Neural cell (in vitro differentiated cells): ENCODE measurements around the gene TENM3. TPM values are rescaled to one million over a fixed set of nuclear protein-coding genes. Genes with fewer than 3 reads are reported as not detected.

ENCODE experiments used
- H2AFZ ChIP-seq: fragments of 200-600, 300-800 bp; sonication (generic), shearing (Covaris generic); 2 replicates; pipeline ENCODE4 v1.6.0; 2014; ENCODE audit warnings: low read depth, mild to moderate bottlenecking, antibody characterized with exemption, low read length, moderate library complexity
- H3F3A ChIP-seq: fragments of 200-600 bp; shearing (Covaris generic); 2 replicates; pipeline ENCODE4 v1.6.1; 2016; ENCODE audit warnings: mild to moderate bottlenecking, moderate library complexity, mixed read lengths, antibody characterized with exemption, low read length; ENCODE audit not compliant: insufficient read depth, poor library complexity, severe bottlenecking
- H3K27ac ChIP-seq: fragments of 200-600, 300-800 bp; sonication (generic), shearing (Covaris generic); 2 replicates; pipeline ENCODE4 v1.5.1; 2014; ENCODE audit warnings: mild to moderate bottlenecking, low read length, moderate library complexity
- H3K27me3 ChIP-seq: fragments of 300-800, 200-600 bp; sonication (generic), shearing (Covaris generic); 2 replicates; pipeline ENCODE4 v1.6.0; 2014; ENCODE audit warnings: mild to moderate bottlenecking, low read depth, low read length, moderate library complexity; ENCODE audit not compliant: insufficient read depth
- H3K36me3 ChIP-seq: fragments of 300-800, 200-600 bp; sonication (generic), shearing (Covaris generic); 2 replicates; pipeline ENCODE4 v1.5.1; 2014; ENCODE audit warnings: mild to moderate bottlenecking, antibody characterized with exemption, low read length, moderate library complexity; ENCODE audit not compliant: insufficient read depth
- H3K4me2 ChIP-seq: fragments of 300-800, 200-600 bp; sonication (generic), shearing (Covaris generic); 2 replicates; pipeline ENCODE4 v1.6.0; 2014; ENCODE audit warnings: mild to moderate bottlenecking, low read length
- H3K4me3 ChIP-seq: fragments of 300-800, 200-600 bp; sonication (generic), shearing (Covaris generic); 2 replicates; pipeline ENCODE4 v1.5.1; 2014; ENCODE audit warnings: mild to moderate bottlenecking, low read length, moderate library complexity
- H3K79me2 ChIP-seq: fragments of 200-600 bp; shearing (Covaris generic); replicated peaks from 2 replicates; pipeline ENCODE4 v1.6.0; 2014; ENCODE audit warnings: mild to moderate bottlenecking, low read length, moderate library complexity; ENCODE audit not compliant: insufficient read depth
- H3K9ac ChIP-seq: fragments of 300-800, 200-600 bp; sonication (generic), shearing (Covaris generic); 2 replicates; pipeline ENCODE4 v1.6.1; 2016; ENCODE audit warnings: mild to moderate bottlenecking, low read length, mixed read lengths
- H3K9me2 ChIP-seq: fragments of 200-600 bp; shearing (Covaris generic); 2 replicates; pipeline ENCODE4 v1.6.1; 2016; ENCODE audit warnings: mild to moderate bottlenecking, low read length, mixed read lengths; ENCODE audit not compliant: insufficient read depth
- H3K9me3 ChIP-seq: fragments of 200-600, 300-800 bp; sonication (generic), shearing (Covaris generic); 2 replicates; pipeline ENCODE4 v1.6.1; 2016; ENCODE audit warnings: mild to moderate bottlenecking, mixed run types, low read length, moderate library complexity, mixed read lengths
- H4K20me1 ChIP-seq: fragments of 200-600 bp; shearing (Covaris generic); 2 replicates; pipeline ENCODE4 v1.6.1; 2016; ENCODE audit warnings: mild to moderate bottlenecking, mixed run types; ENCODE audit not compliant: insufficient read depth
- EP300 ChIP-seq: fragments of 450-650 bp; conservative IDR thresholded peaks from 2 replicates; pipeline ENCODE4 v1.6.1; 2014; ENCODE audit warnings: antibody characterized with exemption, mild to moderate bottlenecking, moderate library complexity; ENCODE audit not compliant: poor library complexity, severe bottlenecking
- EZH2 ChIP-seq: fragments of 200-600, 300-800 bp; shearing (Covaris generic), sonication (generic); IDR thresholded peaks from 2 replicates; pipeline ENCODE4 v1.6.1; 2014; ENCODE audit warnings: antibody characterized with exemption, low read length, borderline replicate concordance, mild to moderate bottlenecking; ENCODE audit not compliant: insufficient read depth, poor library complexity, severe bottlenecking
- MXI1 ChIP-seq: fragments of 450-650 bp; conservative IDR thresholded peaks from 2 replicates; pipeline ENCODE4 v1.6.1; 2014; ENCODE audit warnings: antibody characterized with exemption, mild to moderate bottlenecking; ENCODE audit not compliant: poor library complexity, severe bottlenecking
- POLR2AphosphoS5 ChIP-seq: IDR thresholded peaks from 2 replicates; pipeline ENCODE4 v1.6.1; 2012
- RAD21 ChIP-seq: fragments of 450-650 bp; conservative IDR thresholded peaks from 2 replicates; pipeline ENCODE4 v1.6.1; 2014; ENCODE audit warnings: antibody characterized with exemption, mild to moderate bottlenecking, moderate library complexity
- SMC3 ChIP-seq: fragments of 450-650 bp; conservative IDR thresholded peaks from 2 replicates; pipeline ENCODE4 v1.6.1; 2014; ENCODE audit warnings: antibody characterized with exemption, mild to moderate bottlenecking, moderate library complexity; ENCODE audit not compliant: poor library complexity
- TAF1 ChIP-seq: IDR thresholded peaks from 2 replicates; pipeline ENCODE4 v1.6.1; 2012; ENCODE audit warnings: low read depth
- polyA plus RNA-seq: library from polyadenylated mRNA; depleted of rRNA; stranded (reverse); fragments of >200 nt; gene quantifications from 2 replicates; pipeline ENCODE4 v1.2.3, GENCODE V29; 2014
- TF ChIP-seq, protein P1 (sequence below): IDR thresholded peaks from 2 replicates; pipeline ENCODE4 v1.6.1; 2012; ENCODE audit warnings: borderline replicate concordance
- TF ChIP-seq, protein P2 (sequence below): fragments of 450-650 bp; IDR thresholded peaks from 2 replicates; pipeline ENCODE4 v1.5.1; 2014; ENCODE audit warnings: antibody characterized with exemption, mild to moderate bottlenecking, moderate library complexity; ENCODE audit not compliant: poor library complexity, severe bottlenecking

Gene TENM3
- polyA plus RNA-seq, 1 donor from 2014 or later = 7.3 TPM

DNA sequence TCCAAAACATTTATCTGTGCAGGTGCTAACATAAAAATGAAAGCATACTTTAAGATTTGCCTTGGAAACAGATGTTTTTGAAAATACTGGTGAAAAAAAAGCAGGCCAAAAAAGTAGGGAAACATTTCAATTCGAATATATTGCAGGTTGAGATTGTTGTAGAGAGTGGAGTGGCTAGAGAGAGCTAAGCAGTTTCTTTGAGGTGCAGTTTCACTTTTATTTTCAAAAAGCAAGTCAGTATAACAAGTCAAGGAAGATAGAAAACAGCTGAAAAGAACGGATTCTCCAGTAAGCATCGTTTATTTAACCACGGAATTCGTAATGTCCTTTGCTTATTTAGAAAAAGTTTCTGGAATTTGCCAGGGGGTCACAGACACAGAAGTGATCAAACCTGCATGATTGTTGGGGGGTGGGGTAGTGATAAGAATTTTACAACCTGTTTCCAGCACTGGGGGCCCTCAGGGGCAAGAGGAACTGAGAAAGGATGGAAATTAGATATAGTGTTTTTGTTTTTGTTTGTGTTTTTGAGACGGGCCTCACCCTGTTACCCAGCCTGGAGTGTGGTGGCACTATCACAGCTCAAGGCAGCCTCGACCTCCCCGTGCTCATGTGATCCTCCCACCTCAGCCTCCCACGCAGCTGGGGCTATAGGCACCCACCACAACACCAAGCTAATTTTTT lies 175.0 kb downstream of the TENM3 start:
- Histone ChIP-seq H3K27ac (no peak overlapping the region), H3K9me3 (no peaks in the 10 kb centered on the region), H3K9ac (no peak overlapping the region), H3K4me2 (no peak overlapping the region), H3F3A (no peaks in the 10 kb centered on the region), H3K9me2 (no peaks in the 10 kb centered on the region), H2AFZ (no peak overlapping the region), H3K79me2 (no peaks in the 10 kb centered on the region), H3K4me3 (no peak overlapping the region), H4K20me1 (no peaks in the 10 kb centered on the region), H3K27me3 (no peaks in the 10 kb centered on the region), H3K36me3 (no peaks in the 10 kb centered on the region)
- TF ChIP-seq TAF1 (no peak), SMC3 (no peak), RAD21 (no peak), MXI1 (no peak), EZH2 (no peak), EP300 (no peak), POLR2AphosphoS5 (no peak)
- TF ChIP-seq, protein P1, sequence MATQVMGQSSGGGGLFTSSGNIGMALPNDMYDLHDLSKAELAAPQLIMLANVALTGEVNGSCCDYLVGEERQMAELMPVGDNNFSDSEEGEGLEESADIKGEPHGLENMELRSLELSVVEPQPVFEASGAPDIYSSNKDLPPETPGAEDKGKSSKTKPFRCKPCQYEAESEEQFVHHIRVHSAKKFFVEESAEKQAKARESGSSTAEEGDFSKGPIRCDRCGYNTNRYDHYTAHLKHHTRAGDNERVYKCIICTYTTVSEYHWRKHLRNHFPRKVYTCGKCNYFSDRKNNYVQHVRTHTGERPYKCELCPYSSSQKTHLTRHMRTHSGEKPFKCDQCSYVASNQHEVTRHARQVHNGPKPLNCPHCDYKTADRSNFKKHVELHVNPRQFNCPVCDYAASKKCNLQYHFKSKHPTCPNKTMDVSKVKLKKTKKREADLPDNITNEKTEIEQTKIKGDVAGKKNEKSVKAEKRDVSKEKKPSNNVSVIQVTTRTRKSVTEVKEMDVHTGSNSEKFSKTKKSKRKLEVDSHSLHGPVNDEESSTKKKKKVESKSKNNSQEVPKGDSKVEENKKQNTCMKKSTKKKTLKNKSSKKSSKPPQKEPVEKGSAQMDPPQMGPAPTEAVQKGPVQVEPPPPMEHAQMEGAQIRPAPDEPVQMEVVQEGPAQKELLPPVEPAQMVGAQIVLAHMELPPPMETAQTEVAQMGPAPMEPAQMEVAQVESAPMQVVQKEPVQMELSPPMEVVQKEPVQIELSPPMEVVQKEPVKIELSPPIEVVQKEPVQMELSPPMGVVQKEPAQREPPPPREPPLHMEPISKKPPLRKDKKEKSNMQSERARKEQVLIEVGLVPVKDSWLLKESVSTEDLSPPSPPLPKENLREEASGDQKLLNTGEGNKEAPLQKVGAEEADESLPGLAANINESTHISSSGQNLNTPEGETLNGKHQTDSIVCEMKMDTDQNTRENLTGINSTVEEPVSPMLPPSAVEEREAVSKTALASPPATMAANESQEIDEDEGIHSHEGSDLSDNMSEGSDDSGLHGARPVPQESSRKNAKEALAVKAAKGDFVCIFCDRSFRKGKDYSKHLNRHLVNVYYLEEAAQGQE = no peak
- TF ChIP-seq, protein P2, sequence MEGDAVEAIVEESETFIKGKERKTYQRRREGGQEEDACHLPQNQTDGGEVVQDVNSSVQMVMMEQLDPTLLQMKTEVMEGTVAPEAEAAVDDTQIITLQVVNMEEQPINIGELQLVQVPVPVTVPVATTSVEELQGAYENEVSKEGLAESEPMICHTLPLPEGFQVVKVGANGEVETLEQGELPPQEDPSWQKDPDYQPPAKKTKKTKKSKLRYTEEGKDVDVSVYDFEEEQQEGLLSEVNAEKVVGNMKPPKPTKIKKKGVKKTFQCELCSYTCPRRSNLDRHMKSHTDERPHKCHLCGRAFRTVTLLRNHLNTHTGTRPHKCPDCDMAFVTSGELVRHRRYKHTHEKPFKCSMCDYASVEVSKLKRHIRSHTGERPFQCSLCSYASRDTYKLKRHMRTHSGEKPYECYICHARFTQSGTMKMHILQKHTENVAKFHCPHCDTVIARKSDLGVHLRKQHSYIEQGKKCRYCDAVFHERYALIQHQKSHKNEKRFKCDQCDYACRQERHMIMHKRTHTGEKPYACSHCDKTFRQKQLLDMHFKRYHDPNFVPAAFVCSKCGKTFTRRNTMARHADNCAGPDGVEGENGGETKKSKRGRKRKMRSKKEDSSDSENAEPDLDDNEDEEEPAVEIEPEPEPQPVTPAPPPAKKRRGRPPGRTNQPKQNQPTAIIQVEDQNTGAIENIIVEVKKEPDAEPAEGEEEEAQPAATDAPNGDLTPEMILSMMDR = no peak

DNA sequence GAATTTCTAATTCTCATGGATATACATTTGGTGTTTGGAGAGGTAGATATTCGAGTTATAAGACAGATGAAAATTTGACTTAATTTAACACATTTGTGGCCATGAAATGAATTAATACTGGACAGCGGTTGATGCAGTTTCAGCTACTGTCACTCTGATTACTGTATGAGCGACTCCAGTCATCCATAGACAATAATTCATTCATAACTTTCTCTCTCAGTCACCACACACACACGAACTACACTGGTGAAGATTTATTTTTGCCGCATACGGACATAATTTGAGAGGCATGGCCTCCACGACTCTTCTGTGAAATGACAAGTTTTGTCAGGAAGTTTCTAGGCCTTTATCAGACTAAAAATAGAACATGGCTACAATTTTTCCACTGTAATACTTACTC lies 177.0 kb downstream of the TENM3 start:
- Histone ChIP-seq H3K36me3 (no peaks in the 10 kb centered on the region), H3F3A (no peaks in the 10 kb centered on the region), H3K27ac (no peak overlapping the region), H3K4me3 (no peak overlapping the region), H2AFZ (no peak overlapping the region), H3K4me2 (no peak overlapping the region), H4K20me1 (no peaks in the 10 kb centered on the region), H3K27me3 (no peaks in the 10 kb centered on the region), H3K9me2 (no peaks in the 10 kb centered on the region), H3K9me3 (no peaks in the 10 kb centered on the region), H3K79me2 (no peaks in the 10 kb centered on the region), H3K9ac (no peak overlapping the region)
- TF ChIP-seq, protein P1 = no peak
- no peak for TF ChIP-seq TAF1
- TF ChIP-seq, protein P2 = no peak
- no peak for TF ChIP-seq EP300
- no peak for TF ChIP-seq SMC3
- TF ChIP-seq RAD21 = no peak
- TF ChIP-seq POLR2AphosphoS5 = no peak
- no peak for TF ChIP-seq EZH2
- no peak for TF ChIP-seq MXI1
